SK-N-SH (cell line): Measurements from ENCODE around the gene MAP3K2. TPM values are rescaled to one million over a fixed set of nuclear protein-coding genes. Genes with fewer than 3 reads are reported as not detected.
A peak's percentile ranks its signal among the peaks of the same experiment; 100 is the strongest.

ENCODE experiments used
- CTCF ChIA-PET: fragments of 300-600, 350-600 bp; formaldehyde crosslinking; extraction: SDS; loops from one replicate; lab custom pipeline; 2021; lab: Yijun Ruan, JAX
- POLR2A ChIA-PET: fragments of 350-600 bp; sonication (Branson Sonifier 250); formaldehyde crosslinking; extraction: SDS; loops from one replicate; lab custom pipeline; 2020; ENCODE audit warnings: antibody characterized with exemption, inconsistent platforms; lab: Yijun Ruan, JAX
- DNase-seq: peaks from one replicate; pipeline ENCODE4 v3.0.0; 2012
- H2AFZ ChIP-seq: fragments of 200-600 bp; sonication (generic); 2 replicates; pipeline ENCODE4 v1.8.1; 2016; ENCODE audit warnings: antibody characterized with exemption, mild to moderate bottlenecking, low read depth
- H3F3A ChIP-seq: fragments of 200-600 bp; sonication (generic); replicated peaks from 2 replicates; pipeline ENCODE3; 2016; ENCODE audit warnings: antibody characterized with exemption, mild to moderate bottlenecking; ENCODE audit not compliant: insufficient read depth
- H3K27ac ChIP-seq, 2 experiments: fragments of 200-500 bp in 1 of 2; fragments of 200-600 bp in 1 of 2; sonication (Bioruptor generic) in 1 of 2; sonication (generic), shearing (Covaris generic) in 1 of 2; 2 replicates each; pipeline versions ENCODE4 v1.5.1 to v1.6.1; 2014 to 2016; ENCODE audit warnings: low read depth in 2 of 2, inconsistent platforms in 1 of 2, low read length in 1 of 2, mild to moderate bottlenecking in 1 of 2, mixed read lengths in 1 of 2
- H3K27me3 ChIP-seq: fragments of 200-600 bp; sonication (generic), shearing (Covaris generic); 2 replicates; pipeline ENCODE4 v1.6.1; 2016; ENCODE audit warnings: mixed run types; ENCODE audit not compliant: insufficient read depth
- H3K36me3 ChIP-seq, 2 experiments: fragments of 200-500 bp in 1 of 2; fragments of 200-600 bp in 1 of 2; sonication (Bioruptor generic) in 1 of 2; sonication (generic) in 1 of 2; replicated peaks in 1 of 2; 2 replicates each; pipeline versions ENCODE3 to v1.5.1; 2014 to 2016; ENCODE audit warnings: low read length in 1 of 2, mild to moderate bottlenecking in 1 of 2; ENCODE audit not compliant: insufficient read depth in 2 of 2, control insufficient read depth in 1 of 2
- H3K4me1 ChIP-seq, 2 experiments: fragments of 200-500 bp in 1 of 2; fragments of 200-600 bp in 1 of 2; sonication (Bioruptor generic) in 1 of 2; sonication (generic), shearing (Covaris generic) in 1 of 2; 2 replicates each; pipeline versions ENCODE4 v1.5.1 to v1.6.1; 2014 to 2016; ENCODE audit warnings: low read depth in 1 of 2, low read length in 1 of 2, mixed run types in 1 of 2; ENCODE audit not compliant: insufficient read depth in 2 of 2, control insufficient read depth in 1 of 2
- H3K4me2 ChIP-seq: fragments of 200-600 bp; sonication (generic), shearing (Covaris generic); 2 replicates; pipeline ENCODE4 v1.6.1; 2017; ENCODE audit warnings: mixed run types
- H3K4me3 ChIP-seq, 2 experiments: fragments of 200-500 bp in 1 of 2; fragments of 200-600 bp in 1 of 2; sonication (Bioruptor generic) in 1 of 2; sonication (generic), shearing (Covaris generic) in 1 of 2; 2 replicates each; pipeline versions ENCODE4 v1.5.1 to v1.8.1; 2014 to 2016; ENCODE audit warnings: low read depth in 2 of 2, inconsistent platforms in 1 of 2, low read length in 1 of 2, mild to moderate bottlenecking in 1 of 2, mixed read lengths in 1 of 2, moderate library complexity in 1 of 2
- H3K79me2 ChIP-seq: fragments of 200-600 bp; sonication (generic); 2 replicates; pipeline ENCODE4 v1.8.1; 2017; ENCODE audit warnings: mild to moderate bottlenecking; ENCODE audit not compliant: insufficient read depth
- H3K9ac ChIP-seq: fragments of 200-600 bp; sonication (generic); 2 replicates; pipeline ENCODE4 v1.6.1; 2017; ENCODE audit warnings: mixed run types
- H3K9me2 ChIP-seq: fragments of 200-600 bp; sonication (generic); 2 replicates; pipeline ENCODE4 v1.6.1; 2017; ENCODE audit warnings: mixed run types
- H3K9me3 ChIP-seq: fragments of 200-600 bp; sonication (generic); 2 replicates; pipeline ENCODE4 v1.6.1; 2017; ENCODE audit warnings: mixed run types, mild to moderate bottlenecking, moderate library complexity
- H4K20me1 ChIP-seq: fragments of 200-600 bp; sonication (generic); 2 replicates; pipeline ENCODE4 v1.6.1; 2017; ENCODE audit warnings: mild to moderate bottlenecking, mixed run types; ENCODE audit not compliant: insufficient read depth
- CHD2 ChIP-seq: fragments of 150-350 bp; IDR thresholded peaks from 2 replicates; pipeline ENCODE4 v1.6.1; 2018; ENCODE audit warnings: low read length; ENCODE audit not compliant: partially characterized antibody
- CTCF ChIP-seq: fragments of 200-600 bp; sonication (generic); IDR thresholded peaks from 2 replicates; pipeline ENCODE4 v1.6.1; 2017; ENCODE audit warnings: antibody characterized with exemption, mild to moderate bottlenecking, moderate library complexity
- EP300 ChIP-seq, 2 experiments: IDR thresholded peaks; 2 replicates each; pipeline versions ENCODE4 v1.4.0 to v1.6.1; 2012; ENCODE audit warnings: borderline replicate concordance in 1 of 2, low read depth in 1 of 2, low read length in 1 of 2
- FOSL2 ChIP-seq: IDR thresholded peaks from 2 replicates; pipeline ENCODE4 v1.4.0; 2012; ENCODE audit warnings: low read depth, mild to moderate bottlenecking, moderate library complexity, borderline replicate concordance
- FOXJ3 ChIP-seq: sonication (generic); formaldehyde crosslinking; IDR thresholded peaks from 2 replicates; pipeline ENCODE4 v1.5.1; 2020; ENCODE audit warnings: mild to moderate bottlenecking, missing genetic modification reagents
- FOXM1 ChIP-seq: IDR thresholded peaks from 2 replicates; pipeline ENCODE4 v1.4.0; 2012; ENCODE audit warnings: low read depth, mild to moderate bottlenecking
- GABPA ChIP-seq: IDR thresholded peaks from 2 replicates; pipeline ENCODE4 v1.4.0; 2012; ENCODE audit warnings: low read depth, mild to moderate bottlenecking
- JUND ChIP-seq: IDR thresholded peaks from 2 replicates; pipeline ENCODE4 v1.4.0; 2012
- MAX ChIP-seq: IDR thresholded peaks from 2 replicates; pipeline ENCODE4 v1.4.0; 2012; ENCODE audit warnings: low read depth
- MEF2A ChIP-seq: IDR thresholded peaks from 2 replicates; pipeline ENCODE4 v1.4.0; 2012; ENCODE audit warnings: low read depth, borderline replicate concordance
- MXI1 ChIP-seq: IDR thresholded peaks from 2 replicates; pipeline ENCODE4 v1.6.1; 2012; ENCODE audit warnings: mild to moderate bottlenecking, low read depth, low read length, improper control_type of control experiment
- NRF1 ChIP-seq: IDR thresholded peaks from 2 replicates; pipeline ENCODE4 v1.6.1; 2012; ENCODE audit warnings: low read depth, mild to moderate bottlenecking, low read length
- PBX3 ChIP-seq: IDR thresholded peaks from 2 replicates; pipeline ENCODE4; 2012
- POLR2AphosphoS5 ChIP-seq: IDR thresholded peaks from 2 replicates; pipeline ENCODE4 v1.6.1; 2012; ENCODE audit warnings: low read depth, low read length
- RAD21 ChIP-seq: IDR thresholded peaks from 2 replicates; pipeline ENCODE4 v1.6.1; 2012; ENCODE audit warnings: mild to moderate bottlenecking, low read length
- REST ChIP-seq: IDR thresholded peaks from 2 replicates; pipeline ENCODE4 v1.6.1; 2012; ENCODE audit warnings: mild to moderate bottlenecking, low read depth, low read length, moderate library complexity
- TCF12 ChIP-seq: IDR thresholded peaks from 2 replicates; pipeline ENCODE4 v1.4.0; 2012
- USF1 ChIP-seq: IDR thresholded peaks from 2 replicates; pipeline ENCODE4 v1.4.0; 2012; ENCODE audit warnings: low read depth, borderline replicate concordance
- WGBS: methylation state at CpG from one replicate; pipeline ENCODE4 v1.1.6; 2017; ENCODE audit warnings: low lambda C conversion rate; 5-methylcytosine and 5-hydroxymethylcytosine counted together
- polyA plus RNA-seq, 3 experiments: library from polyadenylated mRNA; depleted of rRNA; stranded (reverse); fragments of >200 nt; gene quantifications; 2 replicates each; pipeline ENCODE4 v1.2.3, GENCODE V29; 2012

The MAP3K2 gene
- polyA plus RNA-seq, 1 of the 3 experiments (the other 2 are of a cell fraction) = 2.7 TPM

GRCh38 chr2:127414638-127415592, 27.1 kb upstream of the MAP3K2 start (continued):
- TF ChIP-seq REST (no peak), NRF1 (no peak), MAX (no peak), FOSL2 (no peak), MEF2A (no peak)

- Histone ChIP-seq H3K79me2 (no peaks in the 10 kb centered on the region), H3K4me1 (peaks cover 17 to 33% of the 10 kb centered on the region in 2 experiments; a peak in 3 of 4 replicates), H3K9me3 (no peaks in the 10 kb centered on the region), H2AFZ (no peak overlapping the region; the same call in 1 of the 2 replicates), H3K4me3 (no peak overlapping the region), H3F3A (peaks cover 44% of the 10 kb centered on the region), H4K20me1 (no peaks in the 10 kb centered on the region), H3K9me2 (no peaks in the 10 kb centered on the region), H3K27me3 (no peaks in the 10 kb centered on the region), H3K4me2 (peak overlapping the region; percentile 8; the same call in 1 of the 2 replicates), H3K27ac (peak overlapping the region in 1 of 2 experiments; percentile 85; a peak in 3 of 4 replicates)
- DNase-seq = no peak
- 82% methylated on average over 8 of the region's 8 CpGs for WGBS
- POLR2A ChIA-PET = no interaction called here
- TF ChIP-seq POLR2AphosphoS5 (no peak), GABPA (no peak), FOSL2 (peak; percentile 41; the same call in 1 of the 2 replicates), CTCF (no peak), JUND (no peak), RAD21 (no peak), USF1 (no peak; the same call in 1 of the 2 replicates), EP300 (IDR thresholded peaks at IDR 0.05; ENCODE audit: borderline replicate concordance in 1 of 2, low read depth in 1 of 2, low read length in 1 of 2) (0 out of 4 replicates have a peak, but pooled peaks of 1 of the 2 experiments have one; percentile 11), FOXJ3 (no peak), TCF12 (peak; percentile 67), PBX3 (no peak), CHD2 (no peak), FOXM1 (no peak), MXI1 (no peak)
- TF ChIP-seq, all 33 proteins: peak for 3
- H3K36me3 ChIP-seq = no peaks in the 10 kb centered on the region
- no peak overlapping the region for H3K9ac ChIP-seq
- CTCF ChIA-PET = interaction anchor here (0.7 to 3.8 kb wide), 7 partner anchors 11 to 216 kb away, joined by 3 to 20 read pairs (median 6); no protein-coding TSS in a partner anchor
Observed at GRCh38 chr2:127413782-127414637, 26.2 kb upstream of the MAP3K2 start.
